GM12878 (cell line): ENCODE measurements around the gene LAYN.

Experiments
- CTCF ChIP-seq, 3 experiments: IDR thresholded peaks in 2 of 3; conservative IDR thresholded peaks in 1 of 3; 2 replicates each; pipeline ENCODE4 v1.5.1; 2011; ENCODE audit warnings: low read depth in 3 of 3, low read length in 3 of 3, mild to moderate bottlenecking in 3 of 3, control low read depth in 2 of 3, moderate library complexity in 2 of 3, inconsistent platforms in 1 of 3, mixed read lengths in 1 of 3; ENCODE audit not compliant: control insufficient read depth in 2 of 3, insufficient read depth in 1 of 3; ENCODE audit errors: extremely low read depth in 1 of 3
- POLR2A ChIP-seq: IDR thresholded peaks from 2 replicates; pipeline ENCODE4 v1.6.1; 2011; ENCODE audit warnings: low read depth, mild to moderate bottlenecking, low read length
- SMC3 ChIP-seq: IDR thresholded peaks from 2 replicates; pipeline ENCODE4 v1.6.1; 2011; ENCODE audit warnings: low read length, improper control_type of control experiment, borderline replicate concordance
- SPI1 ChIP-seq: IDR thresholded peaks from 2 replicates; pipeline ENCODE4 v1.6.1; 2011; ENCODE audit warnings: low read depth, mild to moderate bottlenecking, low read length, moderate library complexity, borderline replicate concordance; ENCODE audit not compliant: insufficient read depth

- TF ChIP-seq CTCF (IDR thresholded peaks at IDR 0.05 in 2 of 3, conservative IDR thresholded peaks at IDR 0.05 in 1 of 3; ENCODE audit: control insufficient read depth in 2 of 3, extremely low read depth in 1 of 3, insufficient read depth in 1 of 3, low read depth in 3 of 3, low read length in 3 of 3), result no peak
- TF ChIP-seq SPI1, result no peak
- TF ChIP-seq POLR2A, result no peak
- TF ChIP-seq SMC3, result no peak
These were observed 8.8 kb downstream of the LAYN start for GRCh38 chr11:111549196-111549868.
